Stimulated activated naive CD8-positive, alpha-beta T cell treated with anti-CD3 and anti-CD28 coated beads, Interleukin-15, Interleukin-2, amounts not matched to agents 100 U/mL and 50 U/mL, for 24 hours (primary cell): ENCODE measurements around the gene CHKB.

Experiments
- ATAC-seq: fragments of 150-1000 bp; cut with Tn5 transposase; one replicate; pipeline ENCODE4 v1.10.0; 2021
- DNase-seq: peaks from one replicate; pipeline ENCODE4 v3.0.0; 2021

Gene CHKB

DNA sequence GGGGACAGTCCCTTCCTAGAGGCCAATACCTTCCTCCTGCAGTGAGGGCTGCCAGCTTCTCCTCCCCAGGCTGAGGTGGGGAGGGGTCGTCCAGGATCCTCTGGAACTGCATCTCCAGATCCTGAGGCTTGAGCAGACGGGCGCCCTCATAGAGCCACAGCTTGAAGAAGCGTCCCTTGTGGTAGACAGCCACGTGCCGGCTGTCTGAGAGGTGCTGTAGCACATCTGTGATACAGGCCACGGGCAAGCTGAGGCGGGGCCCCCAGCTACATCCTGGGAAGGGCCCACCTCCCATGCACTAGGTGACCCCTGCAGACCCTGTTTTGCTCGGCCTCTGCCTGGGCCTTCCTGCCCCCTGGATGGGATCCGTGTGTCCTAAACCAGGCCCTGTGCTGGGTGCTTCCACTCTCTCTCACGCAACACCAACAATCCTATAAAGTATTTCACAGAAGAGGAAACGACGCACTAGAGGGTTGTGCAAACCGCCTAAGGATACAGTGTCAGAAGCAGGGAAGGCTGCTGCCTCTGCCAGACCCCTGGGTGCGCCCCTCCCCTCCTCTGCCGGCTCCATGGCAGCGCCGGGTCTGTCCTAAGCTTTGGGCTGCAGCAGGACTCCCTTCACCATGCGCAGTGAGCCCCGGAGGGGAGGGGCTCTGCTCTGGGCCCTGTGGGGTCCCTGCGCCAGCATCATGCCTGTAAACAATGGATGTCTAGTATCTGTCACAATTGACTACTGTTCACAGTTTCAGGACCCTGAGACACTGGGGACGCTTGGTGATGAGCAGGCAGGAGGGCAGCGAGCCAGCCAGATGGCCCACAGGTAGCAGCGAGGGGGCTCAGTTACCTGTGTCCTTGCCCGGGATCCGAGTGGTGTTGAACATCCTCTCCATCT is 8.9 kb downstream of the CHKB start:
- DNase-seq (no peak), ATAC-seq (no peak)

GRCh38 chr22:50572965-50573364 is 9.7 kb downstream of the CHKB start:
- no peak for ATAC-seq
- no peak for DNase-seq

DNA sequence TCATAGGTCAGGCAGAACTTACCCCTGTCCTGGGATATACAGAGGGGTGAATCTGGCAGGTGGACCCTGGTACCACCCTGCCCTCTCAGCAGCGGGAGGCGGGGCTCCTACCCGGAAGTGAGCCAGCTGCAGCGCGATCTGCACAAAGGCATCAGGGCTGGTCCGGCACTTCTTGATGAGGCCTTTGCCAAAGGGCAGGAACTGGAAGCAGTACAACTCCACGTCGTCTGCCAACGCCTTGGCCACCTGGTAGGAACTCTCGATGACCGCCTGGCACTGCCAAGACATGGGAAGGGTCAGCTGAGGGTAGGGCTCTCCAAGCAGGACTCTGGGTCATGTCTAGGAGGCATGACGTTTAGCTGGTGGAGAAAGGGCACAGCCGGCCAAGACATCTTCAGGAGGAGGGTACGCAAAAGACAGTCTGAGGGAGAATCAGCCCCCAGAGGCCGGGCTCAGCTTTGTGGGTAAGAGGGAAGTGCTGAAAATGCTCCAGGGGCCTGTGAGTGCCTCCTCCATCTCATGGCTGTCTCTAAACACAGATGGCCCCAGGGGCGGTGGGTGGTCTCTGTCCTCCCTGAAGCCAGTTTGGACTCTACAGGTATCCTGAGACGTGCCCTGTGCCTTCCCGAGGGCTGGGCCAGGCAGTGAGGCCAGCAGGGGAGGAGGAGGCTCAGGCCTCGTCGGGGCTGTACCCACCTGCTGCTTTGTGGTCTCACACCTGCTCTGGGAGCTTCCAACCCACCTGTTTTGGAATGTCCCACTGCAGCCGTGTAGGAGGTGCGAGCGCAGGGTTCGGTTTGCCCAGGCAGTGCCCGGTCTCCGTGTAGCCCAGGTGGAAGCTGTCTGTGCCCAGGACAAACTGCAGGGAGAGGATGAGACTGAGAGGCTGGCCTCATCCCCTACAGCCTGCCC is 11.1 kb downstream of the CHKB start:
- DNase-seq (no peak), ATAC-seq (no peak)

- DNase-seq (no peak), ATAC-seq (no peak)
Observed at GRCh38 chr22:50570861-50571260, 11.8 kb downstream of the CHKB start.

- ATAC-seq, result no peak
Observed at GRCh38 chr22:50569896-50570535, 12.6 kb downstream of the CHKB start.

DNA sequence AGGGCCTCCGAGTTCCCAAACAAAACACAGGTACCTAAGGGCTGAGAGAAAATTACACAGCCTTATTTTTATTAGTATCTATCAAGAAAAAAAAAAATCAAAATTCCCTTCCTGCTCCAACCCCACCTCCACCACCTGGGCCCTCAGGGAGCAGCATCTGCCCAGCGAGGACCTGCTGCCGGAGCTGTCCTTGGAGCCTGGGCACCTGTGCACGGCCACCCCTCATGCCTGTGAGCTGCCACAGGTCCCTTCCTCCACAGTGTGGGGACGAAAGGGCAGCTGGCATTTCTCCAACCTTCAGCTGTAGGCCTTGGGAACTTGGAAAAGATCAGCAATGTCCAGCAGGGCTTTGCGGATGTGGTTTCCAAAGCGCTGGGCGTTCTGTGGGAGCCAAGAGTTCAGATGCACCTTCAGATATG is 13.6 kb downstream of the CHKB start:
- no peak for DNase-seq
- no peak for ATAC-seq

More at GRCh38 chr22:50569896-50570535, 12.6 kb downstream of the CHKB start:
- no peak for DNase-seq

- ATAC-seq (no peak), DNase-seq (no peak)
Observed at GRCh38 chr22:50568626-50569025, 14.0 kb downstream of the CHKB start.

DNA sequence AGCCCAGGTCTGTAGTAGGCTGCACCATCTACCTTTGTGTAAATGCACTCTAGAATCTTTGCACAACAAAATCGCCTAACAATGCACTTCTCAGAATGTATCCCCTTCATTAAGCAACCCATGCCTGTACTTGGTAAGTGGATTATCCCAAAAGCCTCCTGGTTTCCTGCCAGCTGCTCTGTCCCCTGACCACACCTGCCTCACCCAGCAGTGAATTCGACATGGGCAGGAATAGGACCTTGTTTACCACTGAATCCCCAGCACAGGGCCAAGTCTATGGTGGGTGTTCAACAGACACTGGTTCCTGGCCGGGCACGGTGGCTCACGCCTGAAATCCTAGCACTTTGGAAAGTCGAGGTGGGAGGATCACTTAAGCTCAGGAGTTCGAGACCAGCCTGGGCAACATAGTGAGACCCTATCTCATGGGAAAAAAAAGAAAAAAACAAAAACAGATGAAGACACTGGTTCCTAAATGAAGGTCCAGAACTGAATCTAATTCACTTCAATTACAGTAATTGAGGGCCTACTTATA is 14.9 kb downstream of the CHKB start:
- ATAC-seq (no peak), DNase-seq (no peak)

DNA sequence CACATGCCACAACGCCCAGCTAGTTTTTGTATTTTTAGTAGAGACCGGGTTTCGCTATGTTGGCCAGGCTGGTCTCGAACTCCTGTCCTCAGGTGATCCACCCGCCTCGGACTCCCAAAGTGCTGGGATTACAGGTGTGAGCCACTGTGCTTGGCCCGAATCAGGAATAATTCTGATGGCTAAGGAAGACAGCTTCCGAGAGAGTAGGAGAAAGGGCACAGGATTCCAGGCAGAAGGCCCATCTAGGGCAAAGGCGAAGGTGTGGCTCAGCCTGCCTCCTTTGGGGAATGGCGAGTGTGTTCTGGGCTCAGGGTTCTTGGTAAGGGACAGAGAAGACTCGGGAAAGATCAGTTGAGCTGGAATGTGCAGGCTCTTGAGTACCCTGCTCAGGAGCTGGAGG is 18.4 kb downstream of the CHKB start:
- DNase-seq, result no peak
- no peak for ATAC-seq

GRCh38 chr22:50563413-50564160 is 19.1 kb downstream of the CHKB start:
- DNase-seq, result no peak
- no peak for ATAC-seq

DNA sequence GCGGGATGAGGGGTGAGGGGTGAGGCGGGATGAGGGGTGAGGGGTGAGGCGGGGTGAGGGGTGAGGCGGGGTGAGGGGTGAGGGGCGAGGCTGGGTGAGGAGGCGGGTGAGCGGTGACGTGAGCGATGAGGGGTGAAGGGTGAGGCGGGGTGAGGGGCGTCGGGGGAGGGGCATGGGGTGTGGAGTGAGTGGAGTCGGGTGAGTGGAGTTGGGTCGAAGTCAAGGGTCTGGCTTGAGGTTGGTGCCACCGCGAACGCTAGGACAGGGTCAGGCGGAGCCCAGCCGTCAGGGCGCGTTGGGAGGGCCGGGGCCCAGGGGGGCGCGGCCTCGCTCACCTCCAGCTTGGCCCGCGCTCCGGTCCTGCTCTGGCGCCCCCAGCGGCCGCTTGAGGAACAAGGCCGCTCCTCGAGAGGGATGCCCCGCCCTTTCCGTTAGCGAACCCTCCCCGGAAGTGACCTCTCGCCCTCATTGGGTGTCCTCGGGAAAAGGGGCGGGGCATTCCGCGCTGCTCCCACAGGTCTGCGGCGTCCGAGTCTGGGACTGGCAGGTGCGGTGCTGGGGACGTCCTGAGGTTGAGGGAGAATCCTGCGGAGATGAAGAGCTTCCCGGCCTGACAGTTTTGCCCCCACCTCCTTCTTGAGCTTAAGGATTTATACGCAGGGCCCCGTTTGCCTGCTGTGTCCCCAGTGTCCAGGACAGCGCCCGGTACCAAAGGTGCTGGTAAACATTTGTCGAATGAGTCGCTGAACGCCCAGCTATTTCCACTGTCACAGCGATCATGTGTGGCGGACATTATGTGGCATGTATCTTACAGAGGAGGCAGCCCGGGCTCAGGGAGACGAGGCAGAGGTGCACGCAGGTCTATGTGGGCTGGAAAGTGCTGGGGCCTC is 19.9 kb downstream of the CHKB start, which contains the start of gene SYCE3:
Gene SYCE3, minus strand, starts transcription at position 397 of the 890 bp plus-strand sequence. CDS start 6,514 bp downstream, outside the sequence.
- peak; percentile 98 for ATAC-seq

DNA sequence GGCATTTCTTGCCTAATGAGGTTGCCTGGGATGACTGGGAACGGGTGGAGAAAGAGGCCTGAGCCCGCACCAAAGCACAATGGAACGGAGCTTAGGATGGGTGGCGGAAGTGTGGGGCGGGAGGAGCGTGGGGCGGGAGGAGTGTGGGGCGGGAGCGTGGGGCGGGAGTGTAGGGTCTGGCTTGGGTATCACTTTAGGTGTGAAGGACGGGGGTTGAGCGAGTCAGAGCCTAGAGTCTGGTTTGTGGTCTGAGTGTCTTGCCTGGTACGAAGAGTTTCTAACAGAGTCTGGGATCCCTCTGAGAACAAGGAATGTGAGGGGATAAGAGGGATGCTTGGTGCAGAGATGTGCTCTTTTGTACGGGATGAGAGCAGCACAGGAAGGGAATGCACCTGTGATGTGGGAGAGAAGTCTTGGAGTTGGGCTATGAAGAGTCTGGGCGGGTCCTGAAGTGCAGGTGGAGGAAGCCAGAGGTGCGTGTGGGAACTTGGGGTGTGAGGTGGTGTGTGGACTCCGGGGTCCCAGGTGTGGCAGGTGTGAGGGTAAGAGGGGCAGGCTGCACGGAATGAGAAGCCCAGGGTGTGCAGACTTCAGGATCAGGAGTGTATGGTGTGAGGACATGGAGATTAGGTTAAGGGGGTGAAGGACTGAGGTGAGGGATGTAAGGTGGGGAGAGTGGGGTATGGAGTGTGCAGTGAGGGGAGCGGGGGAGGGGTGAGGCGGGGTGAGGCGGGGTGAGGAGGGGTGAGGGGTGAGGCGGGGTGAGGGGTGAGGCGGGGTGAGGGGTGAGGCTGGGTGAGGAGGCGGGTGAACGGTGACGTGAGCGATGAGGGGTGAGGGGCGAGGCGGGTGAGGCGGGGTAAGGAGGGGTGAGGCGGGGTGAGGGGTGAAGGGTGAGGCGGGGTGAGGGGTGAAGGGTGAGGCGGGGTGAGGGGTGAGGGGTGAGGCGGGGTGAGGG is 21.0 kb downstream of the CHKB start:
- DNase-seq (no peak), ATAC-seq (no peak)

More for the DNA sequence above, 19.9 kb downstream of the CHKB start, which contains the start of gene SYCE3:
- peak; percentile 99 for DNase-seq

- DNase-seq (no peak), ATAC-seq (no peak)
Observed at GRCh38 chr22:50560034-50560433, 22.6 kb downstream of the CHKB start.

DNA sequence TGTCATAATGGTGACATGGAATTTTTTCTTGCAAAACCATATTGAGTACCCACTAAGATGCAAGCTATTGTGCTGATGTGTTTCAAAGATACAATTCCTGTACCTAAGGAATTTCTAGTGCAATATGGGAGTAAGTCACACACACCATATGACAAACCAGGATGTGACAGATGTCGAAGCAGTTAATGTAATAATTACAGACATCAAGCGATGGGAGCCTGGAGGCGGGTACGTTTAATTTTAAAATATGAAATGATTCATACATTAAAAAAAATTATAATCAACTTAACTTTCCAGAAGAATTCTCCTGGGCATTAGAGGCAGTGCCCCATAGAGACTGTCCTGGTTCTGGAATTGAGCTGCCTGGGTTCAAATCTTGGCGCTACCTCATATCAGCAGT is 25.9 kb downstream of the CHKB start:
- DNase-seq, result no peak
- no peak for ATAC-seq

GRCh38 chr22:50553310-50553709 is 29.3 kb downstream of the CHKB start:
- DNase-seq, result no peak
- ATAC-seq, result no peak

DNA sequence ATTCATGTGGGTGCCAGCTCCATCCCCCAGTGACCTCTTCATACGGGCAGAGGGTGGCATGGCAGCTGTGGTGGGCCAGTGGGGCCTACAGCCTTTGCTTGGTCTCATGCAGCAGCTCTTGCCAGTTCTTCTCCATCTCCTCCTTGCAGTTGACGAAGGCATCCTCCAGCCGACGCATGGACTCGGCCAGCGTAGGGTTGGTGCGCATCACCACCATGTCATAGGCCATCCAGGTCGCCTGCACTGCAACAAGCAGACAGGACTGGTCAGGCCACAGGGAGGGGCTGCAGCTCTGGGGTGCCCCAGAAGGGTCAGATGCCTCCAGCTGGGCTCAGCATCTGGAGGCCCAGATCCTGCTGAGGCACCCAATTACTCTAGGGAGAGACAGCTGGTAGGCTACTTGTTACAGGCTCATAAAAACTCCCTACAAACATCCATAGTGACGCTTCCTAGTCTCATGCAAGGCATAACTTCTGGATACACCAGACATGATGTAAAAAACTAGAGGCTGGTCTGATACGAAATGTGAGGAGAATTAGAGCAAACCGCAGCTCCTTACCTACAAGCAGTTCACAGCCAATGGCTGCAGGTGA is 31.4 kb downstream of the CHKB start:
- DNase-seq (no peak), ATAC-seq (no peak)

- ATAC-seq, result no peak
Observed at GRCh38 chr22:50550395-50550794, 32.3 kb downstream of the CHKB start.

DNA sequence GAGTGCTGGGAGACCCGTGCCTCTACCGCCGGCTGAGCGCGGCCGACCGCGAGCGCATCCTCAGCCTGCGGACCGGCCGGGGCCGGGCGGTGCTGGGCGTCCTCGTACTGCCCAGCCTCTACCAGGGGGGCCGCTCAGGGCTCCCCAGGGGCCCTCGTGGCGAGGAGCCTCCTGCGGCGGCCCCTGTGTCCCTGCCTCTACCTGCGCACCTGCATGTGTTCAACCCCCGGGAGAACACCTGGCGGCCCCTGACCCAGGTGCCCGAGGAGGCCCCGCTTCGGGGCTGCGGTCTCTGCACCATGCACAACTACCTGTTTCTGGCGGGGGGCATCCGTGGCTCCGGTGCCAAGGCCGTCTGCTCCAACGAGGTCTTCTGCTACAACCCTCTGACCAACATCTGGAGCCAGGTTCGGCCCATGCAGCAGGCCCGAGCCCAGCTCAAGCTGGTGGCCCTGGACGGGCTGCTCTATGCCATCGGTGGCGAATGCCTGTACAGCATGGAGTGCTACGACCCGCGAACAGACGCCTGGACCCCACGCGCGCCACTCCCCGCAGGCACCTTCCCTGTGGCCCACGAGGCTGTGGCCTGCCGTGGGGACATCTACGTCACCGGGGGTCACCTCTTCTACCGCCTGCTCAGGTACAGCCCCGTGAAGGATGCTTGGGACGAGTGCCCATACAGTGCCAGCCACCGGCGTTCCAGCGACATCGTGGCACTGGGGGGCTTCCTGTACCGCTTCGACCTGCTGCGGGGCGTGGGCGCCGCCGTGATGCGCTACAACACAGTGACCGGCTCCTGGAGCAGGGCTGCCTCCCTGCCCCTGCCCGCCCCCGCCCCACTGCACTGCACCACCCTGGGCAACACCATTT is 33.5 kb downstream of the CHKB start:
- peak; percentile 5 for ATAC-seq

More at GRCh38 chr22:50550395-50550794, 32.3 kb downstream of the CHKB start:
- DNase-seq, result no peak

More for the DNA sequence above, 33.5 kb downstream of the CHKB start:
- no peak for DNase-seq
